Activated T-helper 1 cell treated with anti-CD3 and anti-CD28 coated beads, Interleukin-2, amount 50 U/mL, for 16 hours (primary cell): ENCODE data around the gene HGFAC.

ENCODE experiments used
- DNase-seq, 2 donors: peaks; one replicate each; pipeline ENCODE4 v3.0.0-alpha.2; 2020; ENCODE audit warnings: low read depth in 1 of 2, low spot score in 1 of 2

The HGFAC gene

GRCh38 chr4:3460926-3461325 lies 19.2 kb downstream of the HGFAC start:
- DNase-seq = no peak

DNA sequence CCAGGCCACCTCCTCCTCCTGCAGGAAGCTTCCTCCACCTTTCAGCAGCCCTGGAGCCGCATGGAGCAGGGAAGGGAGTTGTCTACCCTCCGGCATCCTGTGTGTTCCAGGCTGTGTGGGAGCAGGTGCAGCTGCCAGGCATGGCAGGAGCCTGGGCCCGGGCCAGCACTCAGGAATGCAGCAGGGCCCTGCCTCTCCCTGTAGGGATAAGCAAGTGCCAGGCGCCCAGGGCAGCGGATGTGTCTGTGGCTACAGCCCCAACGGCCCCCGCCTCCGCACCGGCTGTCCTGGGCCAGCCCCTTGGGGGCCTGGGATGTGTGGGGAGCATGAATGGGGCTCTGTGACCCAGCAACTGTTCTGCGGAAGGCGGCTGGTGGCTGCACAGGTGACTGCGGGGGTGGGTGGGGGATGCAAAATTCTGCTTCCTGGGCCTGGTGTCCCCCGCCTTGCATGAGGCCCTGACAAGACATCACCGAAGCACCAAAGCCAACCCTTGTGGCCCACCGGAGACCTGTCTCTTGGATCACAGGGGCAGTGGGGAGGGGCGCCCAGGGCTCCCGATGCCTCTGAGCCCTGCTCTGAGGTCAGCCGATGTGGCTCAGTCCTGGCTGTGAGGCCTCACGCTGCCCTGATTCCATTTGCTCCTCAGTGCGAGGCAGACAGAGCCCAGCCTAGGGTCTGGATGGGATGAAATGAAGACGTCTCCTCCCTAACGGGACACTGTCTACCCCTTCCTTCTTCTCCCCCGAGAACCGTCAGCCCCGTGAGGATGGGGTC lies 19.9 kb downstream of the HGFAC start:
- DNase-seq = no peak

DNA sequence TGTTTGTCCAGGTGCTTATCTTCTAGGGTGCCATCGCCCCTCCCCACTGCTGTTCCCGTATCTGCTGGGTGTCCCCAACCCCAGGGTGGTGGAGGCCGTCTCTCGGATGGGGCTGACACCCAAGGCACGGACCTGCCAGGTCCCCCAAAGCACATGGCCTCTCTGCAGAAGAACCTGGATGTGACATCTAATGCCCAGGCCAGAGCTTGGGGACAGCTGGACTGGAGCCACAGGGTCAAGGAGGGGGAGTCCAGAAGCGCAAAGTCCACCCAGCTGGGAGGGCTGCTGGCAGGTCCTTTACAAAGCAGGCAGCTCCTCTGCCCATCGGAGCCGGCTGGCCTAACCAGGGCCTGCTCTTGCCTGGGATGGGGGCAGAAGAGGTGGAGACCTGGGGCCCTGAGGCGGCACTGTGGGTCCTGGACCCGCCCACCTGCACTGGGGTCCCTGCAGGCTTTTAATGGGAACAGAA lies 20.6 kb downstream of the HGFAC start:
- no peak for DNase-seq

GRCh38 chr4:3462790-3463415 lies 21.1 kb downstream of the HGFAC start, which contains the start of gene DOK7:
TSS of gene DOK7 (plus strand) at chr4:3463306. CDS start at chr4:3463376, 70 bp downstream.
- no peak for DNase-seq

- no peak for DNase-seq
Observed at GRCh38 chr4:3463556-3464348, 22.0 kb downstream of the HGFAC start.

GRCh38 chr4:3464349-3464905 lies 22.7 kb downstream of the HGFAC start:
- no peak for DNase-seq

DNA sequence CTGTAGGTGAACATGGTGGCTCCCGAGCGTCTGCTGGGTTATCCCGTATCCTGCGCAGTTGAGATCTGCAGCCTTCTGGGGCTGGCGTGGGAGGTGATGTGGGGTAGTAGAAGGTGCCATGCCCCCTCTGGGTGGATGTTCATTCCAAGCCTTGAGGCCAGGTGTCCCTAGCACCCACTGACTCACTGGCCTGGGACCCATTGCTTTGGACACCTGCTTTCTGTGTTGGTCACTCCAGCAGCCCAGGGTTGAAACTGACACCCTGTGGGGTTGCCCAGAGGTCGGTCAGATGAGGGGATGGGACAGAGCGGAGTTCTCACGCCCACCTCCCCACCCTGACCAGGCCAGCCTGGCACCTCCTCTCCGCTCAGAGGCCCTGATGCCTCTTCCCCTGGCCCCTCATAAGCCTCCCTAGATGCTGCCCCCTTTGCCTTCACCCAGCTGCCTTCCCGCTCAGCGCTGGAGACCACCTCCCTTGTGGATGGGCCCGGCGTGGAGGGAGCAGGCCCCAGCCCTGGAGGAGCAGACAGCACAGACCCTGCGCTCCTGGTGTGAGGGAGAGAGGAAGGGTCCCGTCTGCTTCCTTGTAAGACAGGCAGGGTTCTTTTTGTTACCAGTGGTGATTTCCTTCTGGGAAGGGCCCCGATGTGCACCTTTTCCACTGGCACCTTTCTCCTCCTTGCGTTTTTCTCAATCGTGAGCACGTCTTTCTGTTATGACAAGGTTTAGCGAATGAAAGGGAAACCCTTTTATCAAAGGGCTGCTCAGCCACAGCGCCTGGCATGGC lies 23.3 kb downstream of the HGFAC start:
- no peak for DNase-seq

- DNase-seq = no peak
Observed at GRCh38 chr4:3465698-3466671, 24.2 kb downstream of the HGFAC start.

GRCh38 chr4:3466691-3467600 lies 25.2 kb downstream of the HGFAC start:
- DNase-seq = no peak

GRCh38 chr4:3467601-3468031 lies 25.8 kb downstream of the HGFAC start:
- no peak for DNase-seq

DNA sequence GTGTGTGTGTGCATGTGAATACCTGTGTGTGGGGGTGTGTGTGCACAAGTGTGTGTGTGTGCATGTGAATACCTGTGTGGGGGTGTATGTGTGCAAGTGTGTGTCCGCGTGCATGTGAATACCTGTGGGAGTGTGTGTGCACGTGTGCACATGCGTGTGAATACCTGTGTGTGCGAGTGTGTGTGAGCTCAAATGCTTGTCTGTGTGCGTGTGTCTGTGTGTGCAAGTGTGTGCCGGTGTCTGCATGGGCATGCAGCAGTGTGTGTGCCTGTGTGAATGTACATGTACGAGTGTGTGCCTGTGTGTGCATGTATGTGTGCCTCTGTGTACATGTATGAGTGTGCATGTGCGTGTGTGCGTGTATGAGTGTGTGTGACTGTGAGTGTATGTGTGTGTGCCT lies 26.4 kb downstream of the HGFAC start:
- no peak for DNase-seq

DNA sequence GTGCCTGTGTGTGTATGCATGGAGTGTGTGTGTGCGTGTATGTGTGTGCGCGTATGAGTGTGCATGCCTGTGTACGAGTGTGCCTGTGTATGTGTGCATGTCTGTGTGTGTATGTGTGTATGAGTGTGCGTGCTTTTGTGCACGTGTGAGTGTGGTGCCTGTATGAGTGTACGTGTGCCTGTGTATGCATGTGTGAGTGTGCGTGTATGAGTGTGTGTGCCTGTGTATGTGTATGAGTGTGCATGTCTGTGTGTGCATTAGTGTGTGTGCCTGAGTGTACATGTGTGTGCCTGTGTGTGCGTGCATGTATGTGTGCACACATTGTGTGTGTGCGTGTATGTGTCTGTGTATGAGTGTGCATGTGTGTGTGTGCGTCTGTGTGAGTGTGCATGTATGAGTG lies 27.0 kb downstream of the HGFAC start:
- no peak for DNase-seq

GRCh38 chr4:3469386-3470243 lies 27.8 kb downstream of the HGFAC start:
- DNase-seq = no peak

DNA sequence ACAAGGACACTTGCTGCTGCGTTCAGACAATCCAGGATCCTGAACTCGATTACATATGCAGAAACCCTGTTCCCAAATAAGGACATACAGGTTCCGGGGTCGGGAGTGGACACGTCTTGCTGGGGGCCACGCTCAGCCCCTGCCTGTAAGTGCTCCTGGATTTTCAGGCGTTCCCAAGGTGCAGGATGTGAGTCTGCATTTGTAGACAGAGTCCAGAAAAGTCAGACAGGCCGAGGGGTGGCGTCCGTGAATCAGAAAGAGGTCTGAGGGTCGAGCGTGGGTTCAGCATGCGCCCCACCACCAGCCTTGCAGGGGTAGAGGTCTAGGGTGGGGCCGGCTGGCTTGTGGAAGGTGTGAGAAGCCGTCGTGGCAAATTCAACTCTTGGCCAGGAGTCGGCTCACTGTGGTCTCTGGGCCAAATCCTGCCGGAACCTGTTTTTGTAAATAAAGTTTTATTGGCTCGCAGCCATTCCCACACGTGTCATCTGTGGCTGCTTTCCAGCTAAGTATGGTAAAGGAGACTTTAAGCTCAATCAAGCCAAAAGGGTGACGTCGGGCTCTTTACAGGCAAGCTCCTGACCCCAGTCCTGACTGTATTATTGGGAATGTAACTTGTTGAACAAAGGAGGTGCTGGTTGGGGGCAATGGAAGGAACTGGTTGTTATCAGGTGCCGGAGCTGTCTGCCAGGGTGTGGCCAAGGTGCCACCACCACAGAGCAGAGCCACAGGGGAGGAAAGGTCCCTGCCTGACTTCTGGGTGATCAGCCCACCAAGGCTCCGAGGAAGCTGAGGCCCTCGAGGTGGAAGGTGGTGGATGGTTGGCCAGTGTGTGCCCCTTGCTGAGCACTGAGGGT lies 28.7 kb downstream of the HGFAC start:
- no peak for DNase-seq

GRCh38 chr4:3471098-3471760 lies 29.5 kb downstream of the HGFAC start:
- DNase-seq = no peak

DNA sequence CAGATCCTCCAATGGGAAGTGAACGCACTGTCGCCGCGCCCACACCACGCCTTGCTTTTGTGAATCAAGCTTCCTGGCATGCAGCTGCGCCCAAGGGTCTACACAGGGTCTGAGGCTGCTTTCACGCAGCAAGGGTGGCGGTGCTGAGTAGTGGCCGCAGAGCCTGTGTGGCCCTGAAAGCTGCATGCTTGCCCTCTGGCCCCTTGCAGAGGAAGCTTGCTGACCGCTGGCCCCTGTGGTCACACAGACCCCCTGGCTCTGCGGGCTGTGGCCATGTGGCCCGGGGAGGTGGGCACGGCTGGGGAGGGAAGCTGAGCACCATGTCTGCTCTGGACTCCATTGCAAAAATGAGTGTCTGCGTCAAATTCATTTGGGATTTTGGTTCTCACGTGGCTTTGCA lies 30.1 kb downstream of the HGFAC start:
- no peak for DNase-seq
